Fibroblast of skin of right biceps (primary cell): ENCODE data around the gene ST8SIA1.
A peak's percentile ranks its signal among the peaks of the same experiment; 100 is the strongest.

Experiments used
- DNase-seq: peaks from one replicate; pipeline ENCODE4 v3.0.0-alpha.2; 2013

ST8SIA1 gene

GRCh38 chr12:22276867-22277266 is 57.6 kb downstream of the ST8SIA1 start:
- no peak for DNase-seq

GRCh38 chr12:22276313-22276712 is 58.2 kb downstream of the ST8SIA1 start:
- DNase-seq = no peak

GRCh38 chr12:22275843-22276242 is 58.7 kb downstream of the ST8SIA1 start:
- peak; percentile 100 for DNase-seq

- no peak for DNase-seq
Measured at GRCh38 chr12:22272335-22273151, 62.0 kb downstream of the ST8SIA1 start.

- DNase-seq = peak; percentile 90
Measured at GRCh38 chr12:22271023-22271422, 63.5 kb downstream of the ST8SIA1 start.

GRCh38 chr12:22268973-22269372 is 65.5 kb downstream of the ST8SIA1 start:
- DNase-seq = no peak

- no peak for DNase-seq
Measured at GRCh38 chr12:22268406-22268805, 66.1 kb downstream of the ST8SIA1 start.

GRCh38 chr12:22266101-22266500 is 68.4 kb downstream of the ST8SIA1 start:
- peak; percentile 40 for DNase-seq

- DNase-seq = no peak
Measured at GRCh38 chr12:22264380-22264779, 70.1 kb downstream of the ST8SIA1 start.

- DNase-seq = peak; percentile 36
Measured at GRCh38 chr12:22262309-22262708, 72.2 kb downstream of the ST8SIA1 start.

- no peak for DNase-seq
Measured at GRCh38 chr12:22257100-22257499, 77.4 kb downstream of the ST8SIA1 start.

GRCh38 chr12:22256605-22257004 is 77.9 kb downstream of the ST8SIA1 start:
- no peak for DNase-seq

- no peak for DNase-seq
Measured at GRCh38 chr12:22256041-22256441, 78.5 kb downstream of the ST8SIA1 start.

GRCh38 chr12:22255097-22255496 is 79.4 kb downstream of the ST8SIA1 start:
- no peak for DNase-seq

- no peak for DNase-seq
Measured at GRCh38 chr12:22254478-22254877, 80.0 kb downstream of the ST8SIA1 start.

GRCh38 chr12:22252057-22252456 is 82.5 kb downstream of the ST8SIA1 start:
- no peak for DNase-seq

GRCh38 chr12:22250762-22251161 is 83.7 kb downstream of the ST8SIA1 start:
- no peak for DNase-seq

GRCh38 chr12:22248571-22249115 is 85.9 kb downstream of the ST8SIA1 start:
- no peak for DNase-seq

GRCh38 chr12:22248121-22248520 is 86.4 kb downstream of the ST8SIA1 start:
- no peak for DNase-seq

- no peak for DNase-seq
Measured at GRCh38 chr12:22246217-22246846, 88.2 kb downstream of the ST8SIA1 start.

GRCh38 chr12:22242726-22243125 is 91.8 kb downstream of the ST8SIA1 start:
- no peak for DNase-seq

- DNase-seq = no peak
Measured at GRCh38 chr12:22238211-22238610, 96.3 kb downstream of the ST8SIA1 start.

GRCh38 chr12:22234561-22234960 is 99.9 kb downstream of the ST8SIA1 start:
- DNase-seq = peak; percentile 69

- peak; percentile 18 for DNase-seq
Measured at GRCh38 chr12:22231836-22232235, 102.7 kb downstream of the ST8SIA1 start.
